Endothelial cell of umbilical vein (primary cell): ENCODE data around the gene MINDY4. TPM values are rescaled to one million over a fixed set of nuclear protein-coding genes. Genes with fewer than 3 reads are reported as not detected.
A peak's percentile ranks its signal among the peaks of the same experiment; 100 is the strongest.

ENCODE experiments used
- BruUV-seq: library from RNA; stranded (reverse); fragments of 400-500 nt; replicated peaks from 2 replicates; lab custom pipeline; 2021; lab: Mats Ljungman, UMichigan
- CTCF ChIA-PET: fragments of 300-600, 350-600 bp; sonication (Branson Sonifier 250); formaldehyde crosslinking; loops from one replicate; lab custom pipeline; 2021; ENCODE audit warnings: antibody characterized with exemption, inconsistent platforms; lab: Charles Lee
- POLR2A ChIA-PET: fragments of 300-600, 350-600 bp; sonication (Branson Sonifier 250); formaldehyde crosslinking; loops from one replicate; lab custom pipeline; 2021; ENCODE audit warnings: antibody characterized with exemption, inconsistent platforms; lab: Charles Lee
- DNase-seq: peaks from one replicate; pipeline ENCODE4 v3.0.0-alpha.2; 2011; ENCODE audit warnings: low read depth, low spot score
- FAIRE-seq: peaks from 2 replicates; lab custom pipeline; 2011; peaks lifted over from hg19 to GRCh38; lab: Jason Lieb, UNC
- H2AFZ ChIP-seq: 2 replicates; pipeline ENCODE4 v1.6.0; 2012; ENCODE audit warnings: low read depth, low read length, control low read depth, inconsistent platforms
- H3K27ac ChIP-seq: 2 replicates; pipeline ENCODE4 v1.5.1; 2011; ENCODE audit warnings: low read depth, mild to moderate bottlenecking, control low read depth, low read length, moderate library complexity; ENCODE audit not compliant: insufficient read depth
- H3K27me3 ChIP-seq, 2 experiments: 2 replicates each; pipeline versions ENCODE4 v1.6.0 to v1.6.1; 2011; ENCODE audit warnings: low read length in 2 of 2, mixed read lengths in 1 of 2; ENCODE audit not compliant: control insufficient read depth in 2 of 2, insufficient read depth in 2 of 2
- H3K36me3 ChIP-seq, 2 experiments: 2 replicates in 1 of 2; 3 replicates in 1 of 2; pipeline ENCODE4 v1.5.1; 2011; ENCODE audit warnings: low read length in 2 of 2, mild to moderate bottlenecking in 1 of 2, moderate library complexity in 1 of 2; ENCODE audit not compliant: control insufficient read depth in 2 of 2, insufficient read depth in 2 of 2; ENCODE audit errors: extremely low read depth in 1 of 2
- H3K4me1 ChIP-seq: 3 replicates; pipeline ENCODE4 v1.5.1; 2011; ENCODE audit warnings: mild to moderate bottlenecking, low read length; ENCODE audit not compliant: control insufficient read depth, insufficient read depth; ENCODE audit errors: extremely low read depth
- H3K4me2 ChIP-seq: 2 replicates; pipeline ENCODE4 v1.6.1; 2011; ENCODE audit warnings: low read length, control low read depth, mixed read lengths; ENCODE audit not compliant: insufficient read depth
- H3K4me3 ChIP-seq, 3 experiments: fragments of 200-600 bp in 1 of 3; sonication (generic), shearing (Covaris generic) in 1 of 3; replicated peaks in 1 of 3; 2 replicates each; pipeline ENCODE4 v1.5.1; 2011 to 2016; ENCODE audit warnings: control low read depth in 3 of 3, low read length in 3 of 3, mild to moderate bottlenecking in 2 of 3, inconsistent platforms in 1 of 3, low read depth in 1 of 3, moderate library complexity in 1 of 3; ENCODE audit not compliant: insufficient read depth in 1 of 3
- H3K79me2 ChIP-seq: 2 replicates; pipeline ENCODE4 v1.6.0; 2012; ENCODE audit warnings: low read length, inconsistent platforms; ENCODE audit not compliant: control insufficient read depth, insufficient read depth
- H3K9ac ChIP-seq: replicated peaks from 2 replicates; pipeline ENCODE3; 2011; ENCODE audit warnings: low read length, control low read depth; ENCODE audit not compliant: insufficient read depth; ENCODE audit errors: extremely low read depth
- H3K9me1 ChIP-seq: replicated peaks from 3 replicates; pipeline ENCODE4 v1.6.0; 2011; ENCODE audit warnings: mild to moderate bottlenecking, low read length; ENCODE audit not compliant: control insufficient read depth, insufficient read depth; ENCODE audit errors: extremely low read depth
- H3K9me3 ChIP-seq: replicated peaks from 2 replicates; pipeline ENCODE4 v1.5.1; 2012; ENCODE audit warnings: low read length, inconsistent platforms; ENCODE audit not compliant: control insufficient read depth, insufficient read depth
- H4K20me1 ChIP-seq: replicated peaks from 2 replicates; pipeline ENCODE3; 2011; ENCODE audit warnings: mild to moderate bottlenecking, low read length; ENCODE audit not compliant: control insufficient read depth, insufficient read depth; ENCODE audit errors: extremely low read depth
- EZH2 ChIP-seq: IDR thresholded peaks from 2 replicates; pipeline ENCODE4 v1.6.1; 2012; ENCODE audit warnings: borderline replicate concordance, low read depth, mild to moderate bottlenecking, moderate library complexity, low read length, inconsistent platforms; ENCODE audit not compliant: severe bottlenecking
- FOS ChIP-seq: IDR thresholded peaks from 2 replicates; pipeline ENCODE4 v1.6.1; 2011; ENCODE audit warnings: mild to moderate bottlenecking, low read length, moderate library complexity, borderline replicate concordance; ENCODE audit not compliant: insufficient read depth
- GATA2 ChIP-seq: IDR thresholded peaks from 2 replicates; pipeline ENCODE4 v1.7.0; 2011; ENCODE audit warnings: low read depth, mild to moderate bottlenecking, moderate library complexity, mixed read lengths, low read length; ENCODE audit not compliant: insufficient read length, insufficient read depth
- JUN ChIP-seq: IDR thresholded peaks from 2 replicates; pipeline ENCODE4 v1.6.1; 2011; ENCODE audit warnings: borderline replicate concordance, low read depth; ENCODE audit not compliant: insufficient read length, insufficient read depth
- MYC ChIP-seq: IDR thresholded peaks from one replicate; pipeline ENCODE4 v1.6.1; 2011; ENCODE audit warnings: mild to moderate bottlenecking, low read depth, low read length
- POLR2A ChIP-seq: IDR thresholded peaks from 2 replicates; pipeline ENCODE4 v1.6.1; 2012; ENCODE audit warnings: low read depth, mild to moderate bottlenecking, control low read depth, low read length
- POLR2AphosphoS5 ChIP-seq: IDR thresholded peaks from 2 replicates; pipeline ENCODE4 v1.6.1; 2012; ENCODE audit warnings: low read depth, mild to moderate bottlenecking, control low read depth, low read length, moderate library complexity; ENCODE audit not compliant: insufficient read depth
- dilution Hi-C: fragments of 300-500 bp; cut with MboI; formaldehyde crosslinking; loops from one replicate; pipeline ENCODE4 v1.15.0; 2019; ENCODE audit warnings: low sequenced_read_pairs; ENCODE audit not compliant: extremely low pct_ligation_motif_present
- intact Hi-C: fragments of 100-400 bp; cut with micrococcal nuclease; formaldehyde crosslinking; loops from one replicate; pipeline ENCODE4 v1.10.0; 2022
- polyA plus RNA-seq, 4 experiments: library from polyadenylated mRNA; depleted of rRNA in 3 of 4; stranded (reverse) in 3 of 4; unstranded in 1 of 4; fragments of >200 nt; gene quantifications; 2 replicates each; pipeline versions ENCODE4 v1.2.1 to v1.2.3, GENCODE V29; 2011 to 2012; ENCODE audit warnings: missing spikeins in 1 of 4
- total RNA-seq: library from RNA; stranded (reverse); gene quantifications from 2 replicates; pipeline ENCODE4 v1.2.3, GENCODE V29; 2021
- TF ChIP-seq, protein P1 (sequence below), 2 donors: IDR thresholded peaks; 1 replicate in 1 of 2; 2 replicates in 1 of 2; pipeline ENCODE4 v1.5.1; 2011; ENCODE audit warnings: low read length in 2 of 2, mild to moderate bottlenecking in 2 of 2, moderate library complexity in 2 of 2, control low read depth in 1 of 2, inconsistent platforms in 1 of 2, low read depth in 1 of 2; ENCODE audit not compliant: insufficient read depth in 1 of 2; ENCODE audit errors: extremely low read depth in 1 of 2
- TF ChIP-seq, protein P2 (sequence below): IDR thresholded peaks from 2 replicates; pipeline ENCODE4 v1.6.1; 2011; ENCODE audit not compliant: insufficient read depth, insufficient read length

The MINDY4 gene
- total and polyA plus RNA-seq, 2 donors (not counting 3 experiments of a cell fraction or from before 2014, with no cell fraction given): 2.2 to 4.7 TPM

DNA sequence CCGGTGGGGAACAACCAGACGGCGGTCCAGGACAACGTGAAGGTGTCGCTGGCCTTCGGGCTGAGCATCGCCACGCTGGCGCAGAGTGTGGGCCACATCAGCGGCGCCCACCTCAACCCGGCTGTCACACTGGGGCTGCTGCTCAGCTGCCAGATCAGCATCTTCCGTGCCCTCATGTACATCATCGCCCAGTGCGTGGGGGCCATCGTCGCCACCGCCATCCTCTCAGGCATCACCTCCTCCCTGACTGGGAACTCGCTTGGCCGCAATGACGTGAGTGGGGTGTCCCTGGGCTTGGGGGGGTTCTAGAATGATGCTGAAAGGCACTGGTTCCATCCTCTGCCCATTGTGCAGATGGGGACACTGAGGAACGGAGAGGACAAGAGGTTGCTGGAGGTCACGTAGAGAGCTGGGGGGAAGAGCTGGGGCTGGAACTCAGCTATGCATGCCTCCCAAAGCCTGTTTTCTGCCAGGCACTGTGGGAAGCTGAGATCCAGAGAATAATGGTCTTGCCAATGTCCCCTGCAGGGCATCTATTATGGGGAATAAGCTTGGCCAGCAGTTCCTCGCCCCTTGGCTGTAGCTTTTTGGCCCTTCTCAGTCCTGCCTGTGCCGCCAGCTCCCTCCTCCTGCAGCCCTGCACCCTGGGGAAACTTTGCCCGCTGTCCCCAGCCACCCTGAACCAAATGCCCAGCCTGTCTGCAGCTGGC, 141.0 kb downstream of the MINDY4 start:
- H3K36me3 ChIP-seq: no peaks in the 10 kb centered on the region
- TF ChIP-seq POLR2AphosphoS5: no peak
- TF ChIP-seq, protein P1, sequence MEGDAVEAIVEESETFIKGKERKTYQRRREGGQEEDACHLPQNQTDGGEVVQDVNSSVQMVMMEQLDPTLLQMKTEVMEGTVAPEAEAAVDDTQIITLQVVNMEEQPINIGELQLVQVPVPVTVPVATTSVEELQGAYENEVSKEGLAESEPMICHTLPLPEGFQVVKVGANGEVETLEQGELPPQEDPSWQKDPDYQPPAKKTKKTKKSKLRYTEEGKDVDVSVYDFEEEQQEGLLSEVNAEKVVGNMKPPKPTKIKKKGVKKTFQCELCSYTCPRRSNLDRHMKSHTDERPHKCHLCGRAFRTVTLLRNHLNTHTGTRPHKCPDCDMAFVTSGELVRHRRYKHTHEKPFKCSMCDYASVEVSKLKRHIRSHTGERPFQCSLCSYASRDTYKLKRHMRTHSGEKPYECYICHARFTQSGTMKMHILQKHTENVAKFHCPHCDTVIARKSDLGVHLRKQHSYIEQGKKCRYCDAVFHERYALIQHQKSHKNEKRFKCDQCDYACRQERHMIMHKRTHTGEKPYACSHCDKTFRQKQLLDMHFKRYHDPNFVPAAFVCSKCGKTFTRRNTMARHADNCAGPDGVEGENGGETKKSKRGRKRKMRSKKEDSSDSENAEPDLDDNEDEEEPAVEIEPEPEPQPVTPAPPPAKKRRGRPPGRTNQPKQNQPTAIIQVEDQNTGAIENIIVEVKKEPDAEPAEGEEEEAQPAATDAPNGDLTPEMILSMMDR (IDR thresholded peaks at IDR 0.05; ENCODE audit: extremely low read depth in 1 of 2, insufficient read depth in 1 of 2, low read depth in 1 of 2, low read length in 2 of 2): no peak
- no peak for TF ChIP-seq POLR2A
- TF ChIP-seq MYC: no peak
- no peak for TF ChIP-seq GATA2
- TF ChIP-seq EZH2: no peak
- TF ChIP-seq FOS: no peak
- TF ChIP-seq, protein P2, sequence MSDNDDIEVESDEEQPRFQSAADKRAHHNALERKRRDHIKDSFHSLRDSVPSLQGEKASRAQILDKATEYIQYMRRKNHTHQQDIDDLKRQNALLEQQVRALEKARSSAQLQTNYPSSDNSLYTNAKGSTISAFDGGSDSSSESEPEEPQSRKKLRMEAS: no peak
- TF ChIP-seq JUN: no peak
- ChIA-PET CTCF (interaction anchor here (0.7 to 2.1 kb wide), 6 partner anchors 11 to 71 kb away, joined by 3 to 10 read pairs (median 4); no protein-coding TSS in a partner anchor), POLR2A (interaction anchor here (2.0 kb wide), 1 partner anchor 42 kb away, joined by 6 read pairs; no protein-coding TSS in a partner anchor)
- no peak for DNase-seq
- H3K4me2 ChIP-seq: no peak overlapping the region
- H3K79me2 ChIP-seq: no peaks in the 10 kb centered on the region
- H3K27me3 ChIP-seq: no peaks in the 10 kb centered on the region
- no peak overlapping the region for H3K27ac ChIP-seq
- H3K4me3 ChIP-seq: peak overlapping the region in 1 of 3 experiments; percentile 39
- BruUV-seq: no TSS peak
- H3K9me3 ChIP-seq: no peaks in the 10 kb centered on the region
- H2AFZ ChIP-seq: no peak overlapping the region
- no peaks in the 10 kb centered on the region for H3K9me1 ChIP-seq
- no peaks in the 10 kb centered on the region for H4K20me1 ChIP-seq
- no peak overlapping the region for H3K9ac ChIP-seq
- peaks cover 9% of the 10 kb centered on the region for H3K4me1 ChIP-seq
- dilution Hi-C loops: no loop called here
- intact Hi-C loops: no loop called here
- no peak for FAIRE-seq
